CD8-positive, alpha-beta memory T cell (primary cell): Measurements from ENCODE around the gene IRAK3. TPM values are rescaled to one million over a fixed set of nuclear protein-coding genes. Genes with fewer than 3 reads are reported as not detected.
"Not testable (repeated sequence)": the region's sequence is repeated elsewhere in the genome, so short reads cannot be mapped to it uniquely, and the experiment has no call there.

Experiments used
- CTCF ChIA-PET: fragments of 350-600 bp; sonication (Branson Sonifier 250); formaldehyde crosslinking; loops from one replicate; lab custom pipeline; 2021; ENCODE audit warnings: antibody characterized with exemption; lab: Charles Lee
- POLR2A ChIA-PET: fragments of 350-600 bp; sonication (Branson Sonifier 250); formaldehyde crosslinking; loops from one replicate; lab custom pipeline; 2021; ENCODE audit warnings: antibody characterized with exemption; lab: Charles Lee
- DNase-seq, 5 donors: peaks; one replicate each; pipeline versions ENCODE4 v3.0.0 to v3.0.0-alpha.2; 2020 to 2022; ENCODE audit warnings: mixed read lengths in 1 of 5
- H3K27ac ChIP-seq: one replicate; pipeline ENCODE4 v1.7.0; 2013; ENCODE audit warnings: low read depth, mild to moderate bottlenecking, low read length, moderate library complexity
- H3K27me3 ChIP-seq: 2 replicates; pipeline ENCODE4 v1.7.0; 2013; ENCODE audit warnings: low read length, mild to moderate bottlenecking; ENCODE audit not compliant: insufficient read depth, poor library complexity, severe bottlenecking
- H3K36me3 ChIP-seq: 2 replicates; pipeline ENCODE4 v1.7.0; 2013; ENCODE audit warnings: mild to moderate bottlenecking, low read length, moderate library complexity; ENCODE audit not compliant: insufficient read depth
- H3K4me1 ChIP-seq: 2 replicates; pipeline ENCODE4 v1.7.0; 2013; ENCODE audit warnings: mild to moderate bottlenecking, low read length, moderate library complexity; ENCODE audit not compliant: insufficient read depth
- H3K4me3 ChIP-seq: 2 replicates; pipeline ENCODE4 v1.7.0; 2013; ENCODE audit warnings: mild to moderate bottlenecking, low read length
- H3K9me3 ChIP-seq: 2 replicates; pipeline ENCODE4 v1.7.0; 2013; ENCODE audit warnings: mild to moderate bottlenecking, low read length
- H3K27ac Mint-ChIP-seq, 8 donors: one replicate each; pipeline ENCODE4 v1.8.0; 2020 to 2021; ENCODE audit warnings: mixed read lengths in 8 of 8, mild to moderate bottlenecking in 6 of 8, inconsistent platforms in 3 of 8, moderate library complexity in 3 of 8
- H3K27me3 Mint-ChIP-seq, 2 donors: one replicate each; pipeline ENCODE4 v1.8.0; 2020 to 2021; ENCODE audit warnings: mixed read lengths in 2 of 2, mild to moderate bottlenecking in 1 of 2, moderate library complexity in 1 of 2
- H3K36me3 Mint-ChIP-seq, 3 donors: one replicate each; pipeline ENCODE4 v1.8.0; 2020 to 2021; ENCODE audit warnings: mixed read lengths in 3 of 3, inconsistent platforms in 1 of 3, mild to moderate bottlenecking in 1 of 3
- H3K4me1 Mint-ChIP-seq, 3 donors: one replicate each; pipeline ENCODE4 v1.8.0; 2020 to 2021; ENCODE audit warnings: mixed read lengths in 3 of 3, inconsistent platforms in 1 of 3, mild to moderate bottlenecking in 1 of 3
- H3K4me3 Mint-ChIP-seq, 7 donors: one replicate each; pipeline ENCODE4 v1.8.0; 2020 to 2021; ENCODE audit warnings: mixed read lengths in 7 of 7, mild to moderate bottlenecking in 6 of 7, moderate library complexity in 4 of 7, inconsistent platforms in 2 of 7
- H3K9me3 Mint-ChIP-seq, 5 donors: one replicate each; pipeline ENCODE4 v1.8.0; 2020 to 2022; ENCODE audit warnings: mixed read lengths in 5 of 5, mild to moderate bottlenecking in 3 of 5, moderate library complexity in 2 of 5, inconsistent platforms in 1 of 5
- polyA plus RNA-seq: library from polyadenylated mRNA; unstranded; fragments of 300-500 nt; fragmentation: Illumina TruSeq; gene quantifications from one replicate; pipeline ENCODE4 v1.2.3, GENCODE V29; 2021
- total RNA-seq, 2 experiments: library from RNA; stranded (reverse); gene quantifications; one replicate each; pipeline ENCODE4 v1.2.3, GENCODE V29; 2021

IRAK3 gene
- total and polyA plus RNA-seq, 3 experiments from 2014 or later = 0.13 to 0.22 TPM; not detected in 1

- Mint-ChIP-seq H3K27ac (no peak overlapping the region), H3K36me3 (peaks cover 0 to 8% (median 0%) of the 10 kb centered on the region in 3 donors), H3K27me3 (peaks cover 0 to 3% of the 10 kb centered on the region in 2 donors), H3K4me1 (peaks cover 26 to 45% (median 40%) of the 10 kb centered on the region in 3 donors), H3K9me3 (peaks cover 0 to 2% (median 0%) of the 10 kb centered on the region in 5 donors), H3K4me3 (no peak overlapping the region)
- no peaks in the 10 kb centered on the region for H3K36me3 ChIP-seq
- H3K27me3 ChIP-seq = no peaks in the 10 kb centered on the region
- H3K4me3 ChIP-seq = no peak overlapping the region
- CTCF ChIA-PET = no interaction called here
- POLR2A ChIA-PET = no interaction called here
- H3K4me1 ChIP-seq = peaks cover 19% of the 10 kb centered on the region
- DNase-seq = no peak
- no peaks in the 10 kb centered on the region for H3K9me3 ChIP-seq
- H3K27ac ChIP-seq = no peak overlapping the region
Measured at GRCh38 chr12:66297923-66298322, 108.9 kb downstream of the IRAK3 start.

GRCh38 chr12:66301944-66302826 lies 113.2 kb downstream of the IRAK3 start, which contains the start of gene HELB:
HELB (plus strand) TSS chr12:66302493; CDS start chr12:66302604, 111 bp downstream.
- DNase-seq = peak; percentile 85 to 97 (median 96)
- Mint-ChIP-seq H3K27me3 (peaks cover 0 to 2% of the 10 kb centered on the region in 2 donors), H3K36me3 (peaks cover 4 to 42% (median 11%) of the 10 kb centered on the region in 3 donors), H3K27ac (peak within 1 kb of the TSS; percentile 89 to 99 (median 98)), H3K4me3 (peak within 1 kb of the TSS; percentile 93 to 100 (median 97)), H3K4me1 (peaks cover 40 to 55% (median 50%) of the 10 kb centered on the region in 3 donors), H3K9me3 (peaks cover 0 to 2% (median 0%) of the 10 kb centered on the region in 5 donors)
- Histone ChIP-seq H3K36me3 (peaks cover 8% of the 10 kb centered on the region), H3K27me3 (no peaks in the 10 kb centered on the region), H3K4me1 (peaks cover 36% of the 10 kb centered on the region), H3K9me3 (no peaks in the 10 kb centered on the region), H3K27ac (peak within 1 kb of the TSS; percentile 82), H3K4me3 (peak within 1 kb of the TSS; percentile 96)
- CTCF ChIA-PET = interaction anchor here (0.6 to 2.1 kb wide), 10 partner anchors 8 to 1252 kb away, joined by 3 to 8 read pairs (median 4); no protein-coding TSS in a partner anchor
- POLR2A ChIA-PET = interaction anchor here (0.6 to 3.5 kb wide), 11 partner anchors 10 to 171 kb away, joined by 3 to 26 read pairs (median 6); partner anchors contain the start of genes LLPH and TMBIM4

GRCh38 chr12:66302827-66303169 lies 113.8 kb downstream of the IRAK3 start:
- CTCF ChIA-PET = interaction anchor here (0.6 to 2.1 kb wide), 9 partner anchors 9 to 1251 kb away, joined by 3 to 8 read pairs (median 5); no protein-coding TSS in a partner anchor
- Mint-ChIP-seq H3K27me3 (peaks cover 0 to 2% of the 10 kb centered on the region in 2 donors), H3K9me3 (peaks cover 0 to 2% (median 0%) of the 10 kb centered on the region in 5 donors), H3K27ac (peak overlapping the region; percentile 89 to 99 (median 98)), H3K4me1 (peaks cover 40 to 57% (median 50%) of the 10 kb centered on the region in 3 donors), H3K36me3 (peaks cover 4 to 46% (median 11%) of the 10 kb centered on the region in 3 donors), H3K4me3 (peak overlapping the region; percentile 93 to 100 (median 97))
- POLR2A ChIA-PET = interaction anchor here (0.7 to 3.5 kb wide), 11 partner anchors 10 to 172 kb away, joined by 3 to 26 read pairs (median 6); partner anchors contain the start of genes LLPH and TMBIM4
- no peaks in the 10 kb centered on the region for H3K9me3 ChIP-seq
- H3K4me3 ChIP-seq = peak overlapping the region; percentile 96
- H3K36me3 ChIP-seq = peaks cover 8% of the 10 kb centered on the region
- peak overlapping the region; percentile 82 for H3K27ac ChIP-seq
- H3K27me3 ChIP-seq = no peaks in the 10 kb centered on the region
- DNase-seq = no peak
- H3K4me1 ChIP-seq = peaks cover 33% of the 10 kb centered on the region

- ChIA-PET POLR2A (interaction anchor here (0.7 to 3.5 kb wide), 6 partner anchors 12 to 172 kb away, joined by 5 to 26 read pairs (median 8); partner anchors contain the start of gene LLPH), CTCF (interaction anchor here (0.9 to 2.1 kb wide), 6 partner anchors 10 to 34 kb away, joined by 3 to 8 read pairs (median 4); no protein-coding TSS in a partner anchor)
- not testable (repeated sequence) for H3K9me3 Mint-ChIP-seq, H3K9me3 ChIP-seq, H3K27me3 ChIP-seq, H3K27me3 Mint-ChIP-seq
- H3K4me1 ChIP-seq = peaks cover 38% of the 10 kb centered on the region
- H3K27ac Mint-ChIP-seq = peak overlapping the region; percentile 89 to 99 (median 96)
- peak overlapping the region; percentile 82 for H3K27ac ChIP-seq
- H3K36me3 Mint-ChIP-seq = peaks cover 7 to 50% (median 15%) of the 10 kb centered on the region in 3 donors
- peaks cover 45 to 62% (median 56%) of the 10 kb centered on the region in 3 donors for H3K4me1 Mint-ChIP-seq
- DNase-seq = peak in 2 of 5 donors; percentile 56 to 65
- peak overlapping the region; percentile 96 for H3K4me3 ChIP-seq
- peaks cover 12% of the 10 kb centered on the region for H3K36me3 ChIP-seq
- H3K4me3 Mint-ChIP-seq = peak overlapping the region; percentile 93 to 100 (median 97)
Measured at GRCh38 chr12:66303316-66303804, 114.3 kb downstream of the IRAK3 start.

Other genes starting within 250 kb of the IRAK3 start
- gene LLPH, start 58.5 kb upstream of the IRAK3 start, total RNA-seq = 10 to 100 TPM; 45.7 to 47.7 TPM
- 49.3 TPM for gene LLPH, start 58.5 kb upstream of the IRAK3 start, polyA plus RNA-seq
- 10 to 100 TPM; 59.8 to 60.0 TPM for gene TMBIM4, start 19.2 kb upstream of the IRAK3 start, total RNA-seq
- gene TMBIM4, start 19.2 kb upstream of the IRAK3 start, polyA plus RNA-seq = 307 TPM
- gene HELB, start 113.3 kb downstream of the IRAK3 start, total RNA-seq = 10 to 100 TPM; 13.8 to 14.2 TPM
- 29.4 TPM for gene HELB, start 113.3 kb downstream of the IRAK3 start, polyA plus RNA-seq